Tibial nerve (tissue), 4 donors: Measurements from ENCODE around the gene HSD17B12. TPM values are rescaled to one million over a fixed set of nuclear protein-coding genes. Genes with fewer than 3 reads are reported as not detected.

Experiments used
- DNase-seq, 2 donors: peaks; one replicate each; pipeline ENCODE4 v3.0.0-alpha.2; 2019; ENCODE audit warnings: low spot score in 2 of 2
- H3K27ac ChIP-seq, 4 donors: fragments of 200-600 bp; sonication (generic) in 3 of 4; one replicate each; pipeline ENCODE4 v1.5.1; 2017 to 2019; ENCODE audit warnings: mild to moderate bottlenecking in 1 of 4
- H3K27me3 ChIP-seq, 2 donors: fragments of 200-600 bp; sonication (generic) in 1 of 2; one replicate each; pipeline versions ENCODE4 v1.5.1 to v1.6.0; 2017 to 2019
- H3K36me3 ChIP-seq, 3 donors: fragments of 200-600 bp; sonication (generic); one replicate each; pipeline ENCODE4 v1.5.1; 2018 to 2019
- H3K4me1 ChIP-seq, 4 donors: fragments of 200-600 bp; sonication (generic) in 3 of 4; one replicate each; pipeline ENCODE4 v1.5.1; 2017 to 2019
- H3K4me3 ChIP-seq, 4 donors: fragments of 200-600 bp; sonication (generic) in 3 of 4; one replicate each; pipeline ENCODE4 v1.5.1; 2017 to 2019; ENCODE audit warnings: mild to moderate bottlenecking in 1 of 4, moderate library complexity in 1 of 4
- H3K9me3 ChIP-seq, 4 donors: fragments of 200-600 bp; sonication (generic) in 3 of 4; one replicate each; pipeline ENCODE4 v1.5.1; 2017 to 2019
- CTCF ChIP-seq, 5 experiments: fragments of 200-600 bp in 3 of 5; fragments of 450-650 bp in 2 of 5; sonication (generic) in 3 of 5; IDR thresholded peaks; one replicate each; pipeline ENCODE4 v1.5.1; 2016 to 2019; ENCODE audit warnings: antibody characterized with exemption in 5 of 5, mild to moderate bottlenecking in 3 of 5, moderate library complexity in 2 of 5
- EP300 ChIP-seq, 2 donors: sonication (generic); formaldehyde crosslinking; IDR thresholded peaks; one replicate each; pipeline ENCODE4 v1.6.1; 2017; ENCODE audit warnings: antibody characterized with exemption in 2 of 2, mild to moderate bottlenecking in 1 of 2
- POLR2A ChIP-seq, 2 donors: fragments of 450-650 bp; IDR thresholded peaks; one replicate each; pipeline ENCODE4 v1.6.1; 2017; ENCODE audit warnings: antibody characterized with exemption in 2 of 2, mild to moderate bottlenecking in 2 of 2, moderate library complexity in 2 of 2
- WGBS, 2 donors: methylation state at CpG; one replicate each; pipeline ENCODE4 v1.1.5; 2018; 5-methylcytosine and 5-hydroxymethylcytosine counted together
- total RNA-seq, 4 donors: library from RNA; depleted of rRNA; stranded (reverse); fragments of >200 nt; gene quantifications; one replicate each; pipeline ENCODE4 v1.1.0, GENCODE V29; 2016

HSD17B12 gene
- total RNA-seq, 4 donors from 2014 or later: 54.9 to 75.9 (median 62.9) TPM

- no peaks in the 10 kb centered on the region for H3K9me3 ChIP-seq
- H3K36me3 ChIP-seq: no peaks in the 10 kb centered on the region
- peaks cover 0 to 34% of the 10 kb centered on the region in 2 donors for H3K27me3 ChIP-seq
- WGBS, 2 donors: 30 to 39% methylated on average over 5 of the region's 5 CpGs
- H3K27ac ChIP-seq: no peak overlapping the region
- DNase-seq: no peak
- TF ChIP-seq CTCF (IDR thresholded peaks at IDR 0.05): no peak
- no peak for TF ChIP-seq EP300 (IDR thresholded peaks at IDR 0.05)
- TF ChIP-seq POLR2A (IDR thresholded peaks at IDR 0.05): no peak
- H3K4me1 ChIP-seq: no peaks in the 10 kb centered on the region
- no peak overlapping the region for H3K4me3 ChIP-seq
These were observed 188.5 kb downstream of the HSD17B12 start for GRCh38 chr11:43868852-43869567.

GRCh38 chr11:43871051-43871450 lies 190.5 kb downstream of the HSD17B12 start:
- Histone ChIP-seq H3K27ac (no peak overlapping the region), H3K4me1 (no peaks in the 10 kb centered on the region), H3K9me3 (no peaks in the 10 kb centered on the region), H3K36me3 (no peaks in the 10 kb centered on the region), H3K27me3 (peaks cover 0 to 49% of the 10 kb centered on the region in 2 donors), H3K4me3 (no peak overlapping the region)
- DNase-seq: no peak
- 73 to 93% methylated on average over 2 of the region's 2 CpGs for WGBS, 2 donors
- TF ChIP-seq CTCF (IDR thresholded peaks at IDR 0.05) (no peak), EP300 (IDR thresholded peaks at IDR 0.05) (no peak), POLR2A (IDR thresholded peaks at IDR 0.05) (no peak)

GRCh38 chr11:43872995-43873394 lies 192.5 kb downstream of the HSD17B12 start:
- Histone ChIP-seq H3K27ac (no peak overlapping the region), H3K4me1 (no peaks in the 10 kb centered on the region), H3K4me3 (no peak overlapping the region), H3K9me3 (no peaks in the 10 kb centered on the region), H3K27me3 (peaks cover 0 to 61% of the 10 kb centered on the region in 2 donors), H3K36me3 (no peaks in the 10 kb centered on the region)
- DNase-seq: no peak
- TF ChIP-seq EP300 (IDR thresholded peaks at IDR 0.05) (no peak), POLR2A (IDR thresholded peaks at IDR 0.05) (no peak), CTCF (IDR thresholded peaks at IDR 0.05) (no peak)
- WGBS, 2 donors: 75 to 80% methylated on average over 7 of the region's 7 CpGs

- no peaks in the 10 kb centered on the region for H3K36me3 ChIP-seq
- WGBS, 2 donors: 78 to 81% methylated on average over 3 of the region's 3 CpGs
- no peaks in the 10 kb centered on the region for H3K9me3 ChIP-seq
- no peak overlapping the region for H3K4me3 ChIP-seq
- H3K4me1 ChIP-seq: no peaks in the 10 kb centered on the region
- no peak for DNase-seq
- H3K27ac ChIP-seq: no peak overlapping the region
- no peak for TF ChIP-seq CTCF (IDR thresholded peaks at IDR 0.05)
- peaks cover 0 to 69% of the 10 kb centered on the region in 2 donors for H3K27me3 ChIP-seq
These were observed 193.5 kb downstream of the HSD17B12 start for GRCh38 chr11:43874078-43874477.

GRCh38 chr11:43874738-43875137 lies 194.2 kb downstream of the HSD17B12 start:
- DNase-seq: no peak
- no peaks in the 10 kb centered on the region for H3K36me3 ChIP-seq
- no peak overlapping the region for H3K27ac ChIP-seq
- no peak overlapping the region for H3K4me3 ChIP-seq
- TF ChIP-seq POLR2A (IDR thresholded peaks at IDR 0.05) (no peak), CTCF (IDR thresholded peaks at IDR 0.05) (no peak), EP300 (IDR thresholded peaks at IDR 0.05) (no peak)
- peaks cover 0 to 2% (median 0%) of the 10 kb centered on the region in 4 donors for H3K4me1 ChIP-seq
- H3K9me3 ChIP-seq: no peaks in the 10 kb centered on the region
- H3K27me3 ChIP-seq: peaks cover 0 to 69% of the 10 kb centered on the region in 2 donors
- 19 to 22% methylated on average over 1 of the region's 1 CpG for WGBS, 2 donors
